GM21515 (cell line): Measurements from ENCODE around the gene CD300LD.
"Not testable (repeated sequence)": the region's sequence is repeated elsewhere in the genome, so short reads cannot be mapped to it uniquely, and the experiment has no call there.

ENCODE experiments used
- ATAC-seq: cut with Tn5 transposase; IDR thresholded peaks from one replicate; pipeline ENCODE4 v1.9.1; 2021; ENCODE audit not compliant: unreplicated experiment

CD300LD gene

DNA sequence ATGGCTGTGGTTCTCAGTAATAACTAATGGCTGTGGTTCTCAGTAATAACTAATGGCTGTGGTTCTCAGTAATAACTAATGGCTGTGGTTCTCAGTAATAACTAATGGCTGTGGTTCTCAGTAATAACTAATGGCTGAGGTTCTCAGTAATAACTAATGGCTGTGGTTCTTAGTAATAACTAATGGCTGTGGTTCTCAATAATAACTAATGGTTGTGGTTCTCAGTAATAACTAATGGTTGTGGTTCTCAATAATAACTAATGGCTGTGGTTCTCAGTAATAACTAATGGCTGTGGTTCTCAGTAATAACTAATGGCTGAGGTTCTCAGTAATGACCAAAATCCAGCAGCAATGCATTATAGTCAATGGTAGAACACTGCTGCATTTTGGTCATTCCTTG, 18.4 kb downstream of the CD300LD start:
- not testable (repeated sequence) for ATAC-seq

DNA sequence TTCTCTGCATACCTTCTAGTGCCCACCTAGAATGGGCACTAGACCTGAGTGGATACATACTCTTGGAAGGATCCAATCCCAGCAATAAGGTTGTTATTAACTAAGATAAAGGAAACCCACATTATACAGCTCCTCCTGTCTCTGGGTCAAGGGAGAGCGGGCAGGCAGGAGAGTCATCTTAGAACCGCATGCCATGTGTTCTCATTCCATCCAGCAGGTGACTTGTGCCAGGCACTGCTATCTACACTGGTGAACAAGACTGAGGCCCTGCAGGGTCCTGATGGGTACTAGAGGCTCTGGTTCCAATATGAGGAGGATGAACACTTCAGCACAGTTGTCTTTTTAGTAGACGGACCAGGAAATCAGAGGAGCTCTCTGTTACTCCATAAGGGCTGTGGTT, 18.9 kb downstream of the CD300LD start:
- no peak for ATAC-seq

DNA sequence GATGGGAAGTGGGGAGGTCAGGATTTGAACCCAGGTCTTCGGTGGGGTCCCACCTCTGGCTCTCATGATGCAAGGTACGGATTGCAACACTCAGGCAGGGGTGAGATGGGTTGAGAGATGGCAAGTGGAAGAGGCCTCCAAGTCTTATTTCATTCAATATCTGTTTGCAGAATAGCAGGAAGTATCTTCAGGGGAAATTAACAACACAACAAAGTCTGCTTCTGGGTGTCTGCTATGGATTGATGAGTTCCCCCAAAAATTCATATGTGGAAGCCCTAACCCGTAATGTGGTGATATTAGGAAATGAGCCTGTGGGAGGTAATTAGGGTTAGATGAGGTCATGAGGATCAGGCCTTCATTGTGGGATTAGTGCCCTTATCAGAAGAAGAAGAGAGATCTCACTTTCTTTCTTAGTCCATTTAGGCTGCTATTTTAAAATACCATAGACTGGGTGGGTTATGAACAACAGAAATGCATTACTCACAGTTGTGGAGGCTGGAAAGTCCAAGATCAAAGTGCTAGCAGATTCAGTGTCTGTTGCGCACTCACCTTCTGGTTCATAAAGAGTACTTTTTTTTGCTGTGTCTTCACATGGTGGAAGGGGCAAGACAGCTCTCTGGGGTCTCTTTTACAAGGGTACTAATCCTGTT, 20.3 kb downstream of the CD300LD start:
- ATAC-seq, result no peak

DNA sequence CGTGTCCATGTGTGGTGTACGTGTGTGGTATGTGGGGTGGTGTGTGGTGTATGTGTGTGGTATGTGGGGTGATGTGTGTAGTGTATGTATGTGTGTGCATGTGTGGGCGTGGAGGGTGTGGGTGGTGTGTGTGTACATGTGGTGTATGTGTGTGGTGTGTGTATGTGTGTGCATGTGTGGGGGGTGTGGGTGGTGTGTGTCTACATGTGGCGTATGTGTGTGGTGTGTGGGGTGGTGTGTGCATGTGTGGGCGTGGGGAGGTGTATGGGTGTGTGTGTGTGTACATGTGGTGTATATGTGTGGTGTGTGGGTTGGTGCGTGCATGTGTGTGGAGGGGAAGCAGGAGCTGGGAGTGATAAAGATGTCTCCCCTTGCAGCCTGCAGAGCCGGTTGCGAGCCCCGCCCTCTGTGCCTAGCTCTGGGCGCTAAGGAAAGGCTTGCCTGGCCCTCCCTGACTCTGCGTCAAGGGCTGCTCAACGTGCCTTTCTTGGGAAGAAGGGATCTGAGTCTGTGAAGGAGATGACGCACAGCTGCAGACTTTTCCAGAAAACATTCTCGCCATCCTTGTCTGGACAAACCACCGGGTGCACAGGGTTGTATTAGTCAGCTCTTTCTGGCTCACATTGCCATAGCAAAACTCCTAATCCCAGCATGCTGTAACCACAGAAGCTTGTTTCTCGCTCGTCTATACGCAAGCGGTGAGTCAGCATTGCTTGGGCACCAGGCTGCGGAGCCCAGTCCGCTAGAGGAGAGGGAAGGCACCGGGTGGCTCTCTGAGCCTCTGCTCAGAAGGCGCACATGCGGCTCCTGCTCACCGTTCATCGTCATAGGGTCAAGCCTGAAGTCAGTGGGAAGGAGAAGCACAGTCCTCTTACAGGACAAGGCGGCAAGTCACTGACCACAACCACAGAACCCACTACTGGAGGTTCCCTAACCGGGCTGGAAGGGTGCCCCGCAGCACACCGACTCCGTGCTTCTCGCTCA, 22.8 kb downstream of the CD300LD start:
- no peak for ATAC-seq

DNA sequence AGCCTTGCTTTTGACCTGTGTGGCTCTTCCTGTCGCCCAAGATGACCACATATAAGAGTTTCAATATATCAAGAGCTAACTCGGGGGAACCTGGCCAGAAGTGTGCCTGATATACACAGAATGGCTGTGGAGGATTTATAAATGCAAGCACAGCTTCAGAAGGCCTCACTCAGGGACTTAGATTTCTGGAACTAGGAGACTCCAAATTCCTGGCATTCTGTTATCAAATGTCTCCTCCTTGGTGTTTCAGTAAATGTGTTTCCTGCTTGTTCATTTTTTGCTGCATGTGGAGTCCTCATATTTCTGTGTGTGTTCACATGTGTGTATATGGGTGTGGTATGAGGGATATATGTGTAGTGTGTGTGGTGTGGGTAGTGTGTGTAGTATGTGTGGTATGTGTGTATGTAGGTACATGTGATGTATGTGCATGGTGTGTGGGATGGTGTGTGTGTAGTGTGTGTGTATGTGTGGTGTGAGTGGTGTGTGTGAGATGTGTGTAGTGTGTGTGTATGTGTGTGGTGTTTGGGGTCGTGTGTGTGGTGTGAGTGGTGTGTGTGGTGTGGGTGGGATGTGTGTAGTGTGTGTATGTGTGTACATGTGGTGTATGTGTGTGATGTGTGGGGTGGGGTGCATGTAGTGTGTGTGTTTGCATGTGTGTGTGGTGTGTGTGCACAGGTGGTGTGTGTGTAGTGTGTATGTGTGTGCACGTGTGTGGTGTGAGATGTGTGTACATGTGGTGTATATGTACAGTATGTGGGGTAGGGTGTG, 23.8 kb downstream of the CD300LD start:
- ATAC-seq, result no peak

DNA sequence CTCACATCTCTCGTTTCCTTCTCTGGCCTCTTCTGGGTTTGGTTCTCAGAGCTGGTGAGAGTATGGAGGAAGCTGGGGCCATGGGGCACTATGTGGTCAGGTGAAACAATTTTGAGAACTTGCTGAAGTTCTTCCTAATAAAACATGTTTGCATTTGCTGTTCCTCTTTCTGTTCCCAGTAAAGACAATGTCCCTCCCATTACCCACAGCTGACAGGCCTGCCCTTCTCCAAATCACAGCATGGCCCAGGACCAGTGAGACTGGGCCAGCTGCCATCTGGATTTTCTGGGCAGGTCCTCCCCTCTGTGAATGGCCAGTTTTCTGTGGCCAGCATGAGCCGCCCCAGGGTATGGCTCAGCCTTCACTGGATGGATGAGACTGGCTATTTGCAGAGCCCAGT, 24.7 kb downstream of the CD300LD start, which contains the start of gene CD300H:
Gene CD300H, minus strand, starts transcription at position 113 of the 400 bp plus-strand sequence.
- ATAC-seq, result no peak

DNA sequence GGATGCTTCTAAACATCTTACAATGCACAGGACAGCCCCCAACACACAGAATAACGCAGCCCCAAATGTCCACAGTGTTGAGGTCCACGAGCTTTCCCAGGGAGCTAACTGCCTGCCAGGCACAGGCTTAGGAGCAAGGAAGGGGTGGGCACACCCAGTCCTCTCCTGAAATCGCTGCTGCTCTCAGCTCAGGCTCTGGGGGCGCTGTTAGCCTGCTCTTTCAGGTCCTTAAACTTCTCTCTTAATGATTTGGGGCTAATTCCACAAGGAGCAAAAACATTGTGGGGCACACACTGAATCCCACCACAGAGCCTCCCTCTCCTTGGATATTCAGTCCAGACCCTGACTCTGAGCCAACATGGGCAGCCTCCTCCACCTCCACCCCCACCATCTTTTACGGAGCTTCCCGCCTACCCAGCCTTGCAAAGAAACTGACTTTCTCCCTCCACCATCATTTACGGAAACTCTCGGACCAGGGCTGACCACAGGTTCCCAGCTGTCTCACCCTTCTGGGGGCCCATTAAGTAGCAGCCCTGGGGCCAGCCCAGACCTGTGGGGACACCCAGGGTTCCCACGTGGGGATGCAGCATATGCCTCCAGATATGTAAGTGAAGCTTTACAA, 25.8 kb downstream of the CD300LD start:
- no peak for ATAC-seq

DNA sequence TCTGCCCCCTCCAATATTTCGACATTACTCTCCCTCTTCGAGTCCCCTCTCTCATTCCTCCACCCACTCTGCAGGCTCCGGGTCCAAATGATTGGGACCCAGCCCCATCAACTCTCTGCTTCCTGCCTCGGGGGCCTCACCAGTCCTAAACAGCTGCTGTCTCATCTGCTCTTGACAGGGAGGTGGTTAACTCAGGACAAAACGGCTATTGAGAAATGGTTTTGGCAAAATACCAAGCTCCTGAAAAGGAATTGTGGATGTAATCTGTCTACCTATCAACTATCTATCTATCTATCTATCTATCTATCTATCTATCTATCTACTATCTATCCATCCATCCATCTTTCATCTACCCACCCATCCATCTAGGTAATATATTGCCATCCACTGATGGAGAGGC, 27.0 kb downstream of the CD300LD start:
- no peak for ATAC-seq

DNA sequence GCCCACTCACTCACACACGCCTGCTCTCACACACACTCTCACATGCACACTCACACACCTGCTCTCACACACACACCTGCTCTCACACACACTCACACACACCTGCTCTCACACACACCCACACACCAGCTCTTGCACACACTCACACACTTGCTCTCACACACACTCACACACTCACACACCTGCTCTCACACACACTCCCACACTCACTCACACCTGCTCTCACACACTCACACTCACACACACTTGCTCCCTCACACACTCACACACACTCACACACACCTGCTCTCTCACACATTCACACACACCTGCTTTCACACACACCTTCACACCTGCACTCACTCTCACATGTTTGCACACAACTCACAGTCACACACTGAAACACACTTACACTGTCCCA, 28.7 kb downstream of the CD300LD start:
- no peak for ATAC-seq

DNA sequence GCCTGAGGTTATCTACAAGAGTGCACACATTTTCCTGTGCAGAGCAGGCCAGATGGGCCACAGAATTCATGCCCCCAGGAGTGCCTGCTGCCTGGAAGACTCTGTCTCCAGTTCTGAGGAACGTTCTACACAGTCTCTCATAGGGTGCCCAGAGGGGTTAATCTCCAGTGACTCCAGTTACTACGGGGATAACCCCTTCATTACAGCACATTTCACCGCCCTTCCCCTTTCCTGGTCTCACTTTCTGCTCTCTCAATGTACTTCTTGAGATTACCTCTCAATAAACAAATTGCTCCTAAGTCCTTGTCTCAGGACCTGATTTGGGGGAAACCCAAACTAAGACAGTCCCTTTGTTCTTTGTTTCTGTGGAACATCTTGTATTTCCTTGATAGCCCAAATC, 30.5 kb downstream of the CD300LD start:
- no peak for ATAC-seq

DNA sequence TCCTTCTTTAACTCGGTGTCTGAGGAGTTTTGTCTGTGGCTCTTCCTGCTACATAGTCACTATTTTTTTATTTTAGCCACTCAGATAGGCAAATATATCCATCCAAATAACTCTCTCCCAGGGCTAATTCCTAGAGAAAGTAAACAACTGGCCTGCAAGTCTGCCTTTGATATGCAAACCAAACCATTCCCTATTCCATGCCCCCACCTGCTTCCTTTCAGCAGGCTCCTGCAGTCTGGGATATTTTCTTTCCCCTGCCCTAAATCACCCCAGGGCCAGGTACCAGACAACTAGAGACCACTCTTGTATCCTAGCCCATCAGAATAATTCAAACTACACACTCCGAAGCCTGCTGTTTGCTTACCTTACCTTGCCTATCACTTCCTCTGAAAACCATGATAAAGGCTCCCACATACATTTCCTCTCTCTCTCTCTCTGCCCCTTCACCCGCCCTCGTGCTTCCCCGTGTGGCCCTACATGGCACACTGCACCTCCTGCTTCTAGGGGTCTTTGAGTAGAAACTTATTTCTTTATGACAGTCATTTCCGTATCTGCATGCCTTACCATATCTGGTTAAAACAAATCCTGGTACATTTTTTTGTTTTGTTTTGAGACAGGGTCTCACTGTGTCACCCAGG, 33.1 kb downstream of the CD300LD start:
- no peak for ATAC-seq

DNA sequence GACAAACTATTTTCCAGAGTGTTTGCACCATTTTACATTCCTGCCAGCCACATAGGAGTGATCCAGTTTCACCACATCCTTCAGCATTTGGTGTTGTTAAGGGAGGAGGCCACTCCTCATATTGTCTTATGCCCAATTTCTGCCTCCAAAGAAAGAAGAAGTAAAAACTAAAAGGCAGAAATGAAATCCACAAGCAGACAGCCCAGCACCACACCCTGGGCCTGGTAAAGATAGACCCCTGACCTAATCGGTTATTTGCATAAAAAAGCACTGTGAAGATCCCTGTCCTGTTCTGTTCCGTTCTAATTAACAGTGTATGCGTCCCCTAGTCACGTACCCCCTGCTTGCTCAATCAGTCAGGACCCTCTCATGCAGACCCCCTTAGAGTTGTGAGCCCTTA, 33.7 kb downstream of the CD300LD start:
- ATAC-seq, result not testable (repeated sequence)

DNA sequence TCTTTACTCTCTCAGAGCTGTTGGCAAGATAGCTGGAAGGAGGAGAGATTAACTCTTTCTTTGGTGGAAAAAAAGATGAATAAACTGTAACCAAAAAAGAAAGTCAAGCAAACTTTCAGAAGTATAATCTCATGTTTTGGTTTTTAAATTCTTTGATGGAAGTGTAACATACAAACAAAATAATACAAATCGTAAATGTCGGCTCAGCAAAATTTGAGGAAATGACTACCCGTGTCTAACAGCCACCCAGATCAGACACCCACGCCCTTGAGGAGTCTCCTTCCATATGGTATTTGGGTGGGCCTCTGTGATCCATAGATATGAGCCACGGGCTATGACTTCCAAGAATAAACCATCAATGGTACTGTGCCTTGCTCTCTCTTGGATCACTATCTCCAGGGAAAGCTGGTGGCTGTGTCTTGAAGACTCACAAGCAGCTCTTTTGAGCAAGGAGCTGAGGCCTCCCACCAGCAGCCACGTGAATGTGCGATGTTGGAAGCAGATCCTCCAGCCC, 36.6 kb downstream of the CD300LD start:
- no peak for ATAC-seq

DNA sequence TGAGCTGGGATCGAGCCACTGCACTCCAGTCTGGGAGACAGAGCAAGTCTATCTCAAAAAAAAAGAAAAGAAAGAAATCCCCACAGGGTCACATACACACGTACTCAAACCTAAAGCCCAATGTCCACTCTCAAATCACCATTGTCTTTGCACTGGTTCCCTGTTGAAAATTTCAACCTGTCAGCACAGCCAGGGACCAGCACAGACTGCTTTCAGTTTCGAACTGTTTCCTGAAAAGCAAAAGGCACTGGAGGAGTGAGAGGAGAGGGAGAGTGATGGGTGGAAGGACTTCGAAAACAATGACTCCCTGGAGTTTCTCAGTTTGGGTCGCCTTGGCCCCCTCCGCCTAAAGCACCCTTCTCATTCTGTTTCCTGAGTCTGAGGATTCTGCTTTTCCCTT, 37.2 kb downstream of the CD300LD start:
- no peak for ATAC-seq

DNA sequence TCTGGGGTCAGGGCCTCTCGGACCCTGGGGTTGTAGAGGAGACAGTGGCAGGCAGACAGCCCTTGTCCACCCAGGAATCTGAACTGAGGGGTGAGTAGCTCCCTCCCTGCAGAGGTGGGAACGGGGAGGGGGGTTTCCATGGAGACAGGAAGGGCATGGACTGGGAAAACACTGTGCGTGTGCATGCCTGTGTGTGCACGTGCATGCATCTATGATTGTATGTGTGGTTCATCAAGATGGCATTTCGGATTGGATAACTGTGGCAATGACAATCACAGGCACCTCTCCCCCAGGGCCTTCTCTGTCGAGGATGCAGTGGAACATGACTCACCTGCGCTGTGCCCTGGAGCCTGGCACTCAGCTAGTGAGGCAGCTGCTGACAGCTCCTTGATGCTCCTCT, 40.0 kb downstream of the CD300LD start:
- ATAC-seq, result no peak

DNA sequence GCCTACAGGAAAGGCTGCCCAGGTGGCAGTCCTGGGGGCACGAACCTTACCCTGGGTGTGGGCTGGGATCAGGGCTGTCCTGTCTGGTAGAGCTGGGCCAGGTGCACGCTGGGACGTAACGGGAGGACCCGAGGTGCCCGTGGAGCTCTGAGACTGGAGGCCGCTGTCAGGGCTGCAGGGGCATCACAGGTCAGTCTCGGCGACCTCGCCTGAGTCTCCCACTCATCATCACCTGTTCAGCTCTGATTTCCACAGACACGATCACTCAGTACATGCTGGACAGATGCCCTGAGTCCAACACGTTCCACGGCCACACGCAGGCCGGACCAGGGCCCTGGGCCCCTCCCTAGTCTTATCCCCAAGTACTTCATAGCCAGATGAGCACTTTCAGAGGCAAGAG, 41.5 kb downstream of the CD300LD start:
- ATAC-seq, result no peak

DNA sequence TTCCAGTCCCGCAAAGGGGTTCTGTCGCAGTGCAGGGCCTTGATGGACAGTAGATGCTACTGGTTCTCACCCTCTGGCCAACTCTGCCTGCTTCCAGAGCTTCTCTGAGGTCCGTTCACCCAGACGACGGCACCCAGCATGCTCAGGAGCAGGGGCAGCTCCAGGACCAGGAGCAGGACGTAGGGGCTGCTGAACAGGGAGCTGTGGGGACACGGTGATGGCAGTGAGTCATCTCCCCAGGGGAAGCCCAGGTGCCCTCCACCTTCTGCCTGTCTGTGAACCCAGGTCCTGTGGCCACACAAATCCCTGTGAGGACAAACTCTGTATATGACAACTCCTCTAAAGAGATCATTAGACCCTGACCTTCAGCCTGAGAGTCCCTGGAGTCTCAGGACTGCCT, 42.7 kb downstream of the CD300LD start:
- ATAC-seq, result no peak

DNA sequence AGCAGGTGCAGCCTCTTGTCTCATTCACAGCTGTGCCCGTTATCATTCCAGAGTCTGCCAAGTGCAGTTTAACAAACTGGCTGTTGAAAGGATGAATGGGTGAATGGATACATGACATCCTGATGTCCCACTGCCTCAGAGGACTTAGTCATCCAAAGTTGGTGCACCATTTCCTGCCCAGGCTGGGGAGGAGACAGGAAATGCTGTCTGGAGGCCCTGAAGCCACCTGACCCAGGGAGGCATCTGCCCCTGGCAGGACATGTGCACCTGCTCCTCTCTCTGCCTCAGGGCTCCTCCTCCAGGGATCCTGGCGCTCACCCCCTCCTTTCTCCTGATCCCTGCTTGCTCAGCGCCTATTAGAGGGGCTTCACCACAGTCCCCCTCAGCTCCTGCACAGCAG, 44.3 kb downstream of the CD300LD start:
- no peak for ATAC-seq

DNA sequence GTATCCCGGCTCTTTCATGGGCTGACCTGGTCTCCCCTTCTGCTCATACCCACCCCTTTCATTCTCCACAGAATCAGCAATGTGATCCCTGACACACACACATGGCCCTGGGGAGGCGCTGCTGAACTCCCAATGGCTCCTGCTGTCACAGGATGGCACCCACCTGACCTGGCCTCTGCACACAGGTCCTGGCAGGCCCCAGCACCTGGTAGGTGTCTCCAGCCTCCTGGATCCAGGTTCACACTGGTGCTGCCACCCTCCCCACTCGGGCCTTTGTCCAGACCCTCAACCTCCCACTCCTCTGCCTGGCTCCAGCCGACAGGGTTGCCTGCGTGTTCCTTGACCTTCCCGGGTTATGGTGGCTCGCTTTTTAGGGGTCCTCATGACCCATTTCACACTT, 44.8 kb downstream of the CD300LD start:
- no peak for ATAC-seq

DNA sequence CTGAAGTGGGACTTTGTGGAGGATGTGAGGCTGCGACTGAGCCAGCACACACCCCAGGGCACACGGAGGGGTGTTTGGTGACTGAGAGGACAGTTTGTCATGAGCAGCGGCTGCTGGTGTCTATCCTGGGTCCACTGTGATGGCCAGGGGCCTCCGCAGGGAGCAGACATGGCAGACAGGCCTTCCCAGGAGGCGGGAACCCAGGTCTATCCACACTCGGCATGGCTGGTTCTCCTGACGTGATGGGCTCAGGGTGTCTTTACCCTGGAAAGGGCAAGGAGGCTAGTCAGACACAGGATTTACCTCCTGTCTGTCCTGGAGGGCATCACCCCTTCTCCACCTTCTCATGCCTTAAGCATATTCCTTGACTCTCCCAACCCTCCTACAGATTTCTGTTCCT, 45.5 kb downstream of the CD300LD start:
- no peak for ATAC-seq
